NCI-H748 (cell line): ENCODE data around the gene MVK.
A peak's percentile ranks its signal among the peaks of the same experiment; 100 is the strongest.

Experiments used
- DNase-seq: peaks from one replicate; lab custom pipeline; 2025; ENCODE audit not compliant: unreplicated experiment; lab: John Stamatoyannopoulos, UW

MVK gene

DNA sequence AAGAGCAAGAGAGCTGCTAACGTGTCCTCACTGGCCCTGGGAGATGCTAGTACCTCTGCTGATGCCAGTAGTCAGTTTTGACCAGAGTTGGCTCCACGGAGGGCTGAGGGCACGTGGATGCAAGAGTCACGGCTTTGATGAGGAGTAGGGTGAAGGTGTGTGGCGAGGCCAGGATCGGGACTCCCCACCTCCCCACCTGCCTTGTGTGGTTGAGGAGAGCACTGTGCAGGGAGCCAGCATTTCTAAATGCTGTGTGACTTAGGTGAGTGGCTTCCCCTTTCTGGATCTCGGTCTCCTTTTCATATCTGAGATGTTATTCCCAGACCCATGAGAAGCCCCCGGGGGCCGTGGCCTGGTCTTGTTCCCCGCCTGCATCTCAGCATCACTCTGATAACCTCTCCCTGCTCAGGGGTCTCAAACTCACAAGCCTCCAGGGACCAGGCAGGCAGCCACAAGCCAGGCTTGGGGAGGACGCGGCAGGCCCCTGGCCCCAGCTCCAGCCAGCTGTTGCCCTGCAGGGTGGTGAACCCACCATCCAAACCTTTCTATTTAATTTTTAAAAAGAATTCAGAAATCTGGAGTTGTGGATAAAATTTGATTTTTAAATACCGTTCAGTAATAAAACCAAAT, 32.1 kb downstream of the MVK start:
- DNase-seq, result no peak

DNA sequence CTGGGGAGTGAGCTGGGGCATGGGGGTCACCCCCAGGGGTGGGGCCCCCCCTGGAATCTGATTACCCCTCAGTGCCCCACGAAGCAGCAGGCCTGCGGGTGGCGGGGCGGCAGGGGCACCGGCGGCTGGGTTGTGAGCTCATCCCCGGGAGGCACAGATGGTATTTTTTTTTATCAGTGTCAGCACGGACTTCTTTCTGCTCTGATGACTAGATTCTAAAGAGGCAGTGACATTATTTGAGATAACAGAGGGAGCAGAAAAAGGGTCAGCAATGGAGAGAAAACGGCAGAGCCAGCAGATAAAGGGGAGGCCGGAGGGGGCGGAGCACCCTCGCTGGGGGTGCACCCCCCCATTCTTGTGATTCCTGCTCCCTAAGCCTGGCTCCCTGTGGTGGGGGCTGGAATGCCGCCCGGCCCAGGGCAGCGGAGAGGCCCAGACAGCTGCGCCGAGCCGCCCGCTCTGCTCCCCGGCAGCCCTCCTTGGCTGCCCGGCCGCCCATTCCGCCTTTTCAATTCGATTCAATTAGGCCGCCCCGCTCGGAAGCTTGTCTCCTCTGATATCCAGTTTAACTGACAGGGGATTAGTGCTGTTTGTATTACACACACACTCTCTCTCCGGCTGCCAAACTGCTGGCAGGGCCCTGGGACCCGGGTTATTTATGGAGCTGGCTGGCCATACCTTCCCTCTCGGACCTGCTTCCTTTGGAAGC, 32.9 kb downstream of the MVK start:
- no peak for DNase-seq

DNA sequence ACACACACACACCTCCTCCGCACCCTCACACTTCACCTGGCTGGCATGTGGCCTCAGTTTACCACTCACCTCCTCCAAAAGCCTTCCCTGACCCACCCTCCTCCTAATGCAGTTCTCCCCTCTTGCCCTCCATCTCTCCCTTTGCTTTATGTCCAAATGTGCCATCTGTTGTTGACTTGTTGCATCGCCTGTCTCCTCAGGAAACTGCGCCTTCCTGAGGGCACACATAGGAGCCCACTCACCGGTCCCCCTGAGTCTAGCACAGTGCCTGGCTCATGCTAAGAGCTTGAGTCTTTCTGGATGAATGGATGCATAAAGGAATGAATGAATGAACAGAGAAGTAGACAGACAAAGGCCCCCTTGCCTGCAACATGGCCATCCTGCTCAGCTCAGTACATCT, 34.0 kb downstream of the MVK start:
- DNase-seq, result no peak

DNA sequence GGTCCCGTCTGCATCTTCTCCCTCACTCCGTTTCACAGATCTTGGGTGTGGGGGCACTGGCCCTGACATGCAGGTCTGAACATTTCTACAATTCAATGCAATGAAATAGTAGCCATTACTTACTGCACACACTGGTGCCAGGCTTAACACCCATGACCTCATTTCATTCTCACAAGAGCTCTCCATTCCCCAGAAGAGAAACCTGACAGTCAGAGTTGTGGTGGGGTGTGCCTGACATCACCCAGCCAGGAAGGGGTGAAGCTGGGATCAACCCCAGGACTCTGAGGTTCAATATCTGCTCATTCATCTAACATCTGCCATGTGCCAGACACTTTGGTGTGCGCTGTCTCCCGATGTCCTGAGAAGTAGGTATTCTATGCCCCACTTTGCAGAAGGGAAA, 34.7 kb downstream of the MVK start:
- DNase-seq, result no peak

DNA sequence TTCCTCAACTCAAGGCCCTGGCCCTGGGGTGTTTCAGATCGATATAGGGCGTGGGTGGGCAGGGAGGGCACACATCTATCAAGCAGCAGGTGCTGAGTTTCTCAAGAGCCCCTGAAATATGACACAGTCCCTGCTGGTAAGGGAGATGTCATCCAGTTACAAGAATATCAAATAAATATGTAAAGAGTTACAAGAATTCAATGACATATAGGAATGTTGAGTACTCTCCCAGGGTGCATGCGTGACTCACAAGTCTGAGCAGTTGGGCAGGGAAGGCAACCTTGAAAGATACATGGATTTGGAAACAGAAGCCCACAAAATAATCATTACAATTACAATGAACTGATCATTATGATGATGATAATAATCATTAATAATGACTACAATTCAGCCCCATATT, 35.2 kb downstream of the MVK start:
- DNase-seq, result no peak

DNA sequence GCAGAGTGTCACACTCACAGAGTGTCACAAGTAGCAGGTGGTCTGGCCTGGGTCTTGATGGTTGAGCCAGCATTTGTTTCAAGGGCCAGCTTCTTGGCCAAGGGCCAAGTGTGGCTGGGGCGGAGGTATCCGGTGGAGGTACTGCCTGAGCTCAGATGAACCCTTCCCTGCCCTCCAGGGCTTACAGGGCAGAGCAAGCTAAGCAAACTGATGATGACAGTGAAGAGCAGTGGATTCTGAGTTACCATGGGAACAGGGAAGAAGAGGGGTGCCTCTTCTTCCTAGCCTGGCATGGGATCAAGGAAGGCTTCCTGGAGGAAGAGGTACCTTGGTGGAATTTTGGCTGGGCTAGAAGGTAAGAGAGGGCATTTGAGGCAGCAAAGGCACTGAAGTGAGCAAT, 35.7 kb downstream of the MVK start:
- peak; percentile 78 for DNase-seq

DNA sequence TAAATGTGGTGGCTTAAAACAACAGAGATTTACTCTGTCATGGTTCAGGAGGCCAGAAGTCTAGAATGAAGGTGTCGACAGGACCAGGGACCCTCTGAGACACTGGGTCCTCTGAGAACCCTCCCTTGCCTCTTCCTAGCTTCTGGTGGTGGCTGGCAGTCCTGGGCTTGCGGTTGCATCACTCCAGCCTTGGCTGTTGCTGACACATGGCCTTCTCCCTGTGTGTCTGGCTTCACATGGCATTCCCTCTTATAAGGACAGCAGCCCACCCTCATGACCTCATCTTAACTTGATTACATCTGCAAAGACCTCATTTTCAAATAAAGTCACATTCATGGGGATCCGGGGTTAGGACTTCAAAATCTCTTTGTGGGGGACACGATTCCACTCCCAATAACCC, 36.9 kb downstream of the MVK start:
- no peak for DNase-seq

DNA sequence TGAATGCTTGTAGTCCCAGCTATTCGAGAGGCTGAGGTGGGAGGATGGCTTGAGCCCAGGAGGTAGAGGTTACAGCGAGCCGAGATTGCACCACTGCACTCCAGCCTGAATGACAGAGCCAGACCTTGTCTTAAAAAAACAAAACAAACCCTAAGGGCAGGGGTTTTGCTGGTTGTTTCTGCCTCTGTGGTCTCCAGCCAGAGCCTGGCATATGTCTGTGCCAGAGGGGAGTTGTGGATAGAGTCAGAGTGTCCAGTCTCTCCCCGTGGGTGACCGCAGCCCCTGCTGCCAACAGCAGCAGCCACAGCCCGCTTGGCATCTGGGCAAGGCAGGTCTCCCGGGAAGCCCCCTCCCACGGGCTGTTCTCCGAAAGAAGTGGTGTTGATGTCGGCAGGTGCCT, 37.6 kb downstream of the MVK start:
- DNase-seq, result no peak

DNA sequence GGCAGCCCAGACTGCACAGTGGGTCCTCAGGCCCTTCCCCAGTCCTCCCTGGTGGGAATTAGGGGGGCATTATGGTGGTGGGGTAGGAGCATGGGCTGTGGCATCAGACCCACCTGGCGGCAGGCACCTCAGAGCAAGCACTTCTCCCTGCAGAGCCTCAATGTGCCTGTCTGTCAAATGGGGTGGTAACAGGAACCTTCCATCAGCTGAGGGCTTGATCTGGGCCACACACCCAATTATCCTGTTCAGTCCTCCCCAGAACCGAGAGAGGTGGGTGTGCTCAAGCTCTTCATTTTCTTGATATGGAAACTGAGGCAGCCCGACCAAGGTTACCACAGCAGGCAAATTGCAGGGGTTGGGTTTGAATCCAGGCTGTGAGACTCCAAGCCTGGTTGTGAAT, 38.4 kb downstream of the MVK start:
- no peak for DNase-seq

DNA sequence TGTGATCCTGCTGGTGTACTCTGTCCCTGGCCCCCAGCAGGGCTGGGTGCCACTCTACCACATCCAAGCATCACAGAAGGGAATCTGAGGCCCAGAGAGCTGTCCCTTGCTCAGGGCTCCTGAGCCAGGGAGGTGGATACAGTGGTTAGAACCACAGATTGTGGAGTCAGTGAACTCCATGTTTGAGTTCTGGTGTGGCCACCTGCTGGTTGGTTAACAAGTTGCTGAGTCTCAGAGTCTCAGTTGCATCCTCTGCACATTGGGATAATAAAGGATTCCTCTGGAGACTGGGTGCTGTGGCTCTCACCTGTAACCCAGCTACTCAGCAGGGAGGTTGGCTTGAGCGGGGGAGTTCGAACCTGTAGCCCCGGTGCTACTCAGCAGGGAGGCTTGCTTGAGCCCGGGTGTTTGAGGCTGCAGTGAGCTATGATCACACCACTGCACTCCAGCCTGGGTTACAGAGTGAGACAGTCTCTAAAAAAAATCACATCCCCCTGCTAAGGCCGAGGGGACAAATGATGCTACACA, 39.4 kb downstream of the MVK start:
- peak; percentile 24 for DNase-seq

DNA sequence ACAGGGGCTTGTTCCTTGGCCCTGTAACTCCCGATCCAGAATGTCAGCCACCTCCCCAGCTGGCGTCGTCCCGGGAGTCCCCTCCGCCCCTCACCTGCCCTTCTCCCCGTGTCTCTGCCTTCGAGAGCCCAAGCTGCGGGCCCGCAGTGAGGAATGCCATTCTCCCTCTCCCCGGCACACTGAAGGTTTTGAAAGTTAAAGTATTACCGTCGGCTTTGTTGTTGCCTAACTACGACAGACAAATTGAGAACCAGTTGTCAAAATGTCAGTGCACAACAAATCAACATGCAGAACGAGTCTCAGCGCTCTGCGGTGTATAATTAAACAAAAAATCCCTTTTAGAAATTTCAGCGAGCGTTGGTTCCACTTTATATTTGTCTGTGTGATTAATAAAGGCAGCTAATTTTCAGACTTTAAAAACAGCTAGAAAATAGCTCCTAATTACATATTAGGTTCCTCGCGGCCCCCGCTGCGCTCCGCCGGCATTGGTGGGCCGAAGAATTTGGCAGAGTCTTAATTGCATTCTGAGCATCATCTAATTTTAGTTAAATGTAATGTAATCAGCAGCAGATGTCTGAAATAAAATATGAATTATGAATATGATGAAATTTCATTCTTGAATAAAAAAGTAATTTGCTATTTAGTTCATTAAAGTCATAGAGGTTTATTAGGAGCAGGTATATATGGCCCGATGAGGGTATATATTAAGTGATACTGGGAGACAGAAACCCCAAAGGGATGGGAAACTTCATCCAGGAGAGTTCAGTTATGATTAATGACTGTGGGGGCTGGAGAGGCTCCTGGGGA, 40.3 kb downstream of the MVK start:
- peak; percentile 23 for DNase-seq

DNA sequence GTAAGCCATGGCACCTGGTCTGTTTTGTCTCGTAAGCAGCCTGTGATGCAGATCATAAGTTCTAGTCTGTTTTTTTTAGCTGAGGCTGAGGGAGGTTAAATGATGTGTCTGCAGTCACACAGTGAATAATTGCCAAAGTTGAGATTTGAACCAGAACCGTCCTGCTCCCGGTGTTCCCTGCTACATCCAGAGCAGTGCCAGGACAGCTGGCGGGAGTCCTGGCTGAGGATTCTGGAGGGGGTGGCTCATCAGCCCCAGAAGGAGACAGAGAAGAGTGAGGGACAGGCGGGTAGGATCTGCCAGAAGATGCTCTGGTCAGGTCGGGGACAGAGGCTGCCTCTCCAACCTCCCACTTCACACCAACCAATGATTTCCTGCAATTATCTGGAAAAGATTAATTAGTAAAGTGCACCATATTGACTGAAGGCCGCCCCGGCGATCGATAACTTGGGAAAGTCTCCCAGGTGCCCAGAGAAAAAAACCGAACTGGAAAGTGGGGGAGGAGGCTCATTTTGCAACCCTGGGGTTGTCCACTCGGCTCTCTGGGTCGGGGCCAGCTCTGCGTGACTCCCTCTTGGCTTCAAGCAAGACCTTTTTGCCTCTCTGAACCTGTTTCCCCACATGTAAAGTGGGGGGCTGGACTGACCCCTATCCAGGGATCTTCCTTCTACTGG, 42.1 kb downstream of the MVK start:
- DNase-seq, result no peak

DNA sequence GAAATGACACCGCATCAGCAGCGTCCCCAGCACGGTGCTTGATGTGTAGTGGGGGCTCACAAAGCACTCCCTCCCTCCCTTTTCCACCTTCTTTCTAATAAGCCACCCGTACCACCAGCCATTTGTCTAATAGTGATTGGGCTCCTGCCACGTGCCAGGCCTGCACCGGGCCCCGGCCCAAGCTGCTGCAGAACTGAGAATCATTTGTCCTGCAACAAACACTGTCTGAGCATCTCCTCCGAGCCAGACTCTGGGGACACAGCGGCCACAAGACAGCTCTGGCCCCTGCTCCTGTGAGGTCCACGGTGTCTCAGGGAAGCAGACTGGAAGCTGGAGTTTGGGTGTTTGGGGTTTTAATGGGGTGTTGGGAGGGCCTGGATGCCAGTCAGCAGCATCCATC, 43.9 kb downstream of the MVK start:
- no peak for DNase-seq

DNA sequence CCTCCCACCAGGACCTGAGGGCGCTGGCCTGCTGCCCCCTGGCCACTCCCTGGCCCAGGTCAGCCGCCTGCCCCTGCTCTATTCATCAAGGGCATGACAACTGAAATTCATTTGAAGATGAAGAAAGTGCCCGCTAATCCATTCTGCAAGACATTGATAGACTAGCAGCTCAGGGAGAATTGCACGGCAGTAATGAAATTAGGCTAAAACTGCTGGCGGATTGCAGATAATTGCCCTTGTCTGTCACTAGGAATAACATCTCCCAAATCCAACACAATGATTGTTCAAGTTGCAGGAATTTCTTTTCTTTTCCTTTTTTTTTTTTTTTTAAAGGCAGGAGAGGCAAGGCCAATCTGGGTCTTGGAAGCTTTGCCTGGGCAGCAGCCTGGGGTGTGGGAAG, 44.5 kb downstream of the MVK start:
- DNase-seq, result peak; percentile 32

DNA sequence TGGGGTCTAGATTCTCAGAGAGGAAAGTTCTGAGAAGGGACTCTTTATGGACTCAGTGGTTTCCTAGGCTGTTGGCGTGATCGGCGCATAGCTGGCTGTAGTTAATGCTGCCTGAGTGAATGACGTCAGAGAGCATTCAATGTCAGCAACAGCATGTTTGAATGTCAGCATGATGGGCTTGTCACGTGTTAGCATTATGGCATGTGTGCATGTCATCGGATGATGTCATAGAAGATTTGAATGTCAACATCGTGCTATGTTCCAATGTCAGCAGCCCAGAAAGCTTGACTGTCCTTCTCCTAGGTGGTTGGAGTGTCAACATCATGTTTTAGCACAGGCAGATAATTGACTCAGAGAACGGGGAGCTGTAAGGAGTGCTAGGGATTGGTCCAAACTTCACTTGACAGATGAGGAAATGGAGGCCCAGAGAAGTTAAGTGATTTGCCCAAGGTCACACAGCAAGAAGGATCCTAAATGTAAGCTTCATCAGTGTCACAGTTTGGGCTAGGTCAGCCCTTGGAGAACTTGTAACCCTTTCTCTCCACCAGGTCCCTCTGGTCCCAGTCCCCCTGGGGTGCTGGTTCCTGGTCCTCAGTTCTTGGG, 45.5 kb downstream of the MVK start:
- no peak for DNase-seq

DNA sequence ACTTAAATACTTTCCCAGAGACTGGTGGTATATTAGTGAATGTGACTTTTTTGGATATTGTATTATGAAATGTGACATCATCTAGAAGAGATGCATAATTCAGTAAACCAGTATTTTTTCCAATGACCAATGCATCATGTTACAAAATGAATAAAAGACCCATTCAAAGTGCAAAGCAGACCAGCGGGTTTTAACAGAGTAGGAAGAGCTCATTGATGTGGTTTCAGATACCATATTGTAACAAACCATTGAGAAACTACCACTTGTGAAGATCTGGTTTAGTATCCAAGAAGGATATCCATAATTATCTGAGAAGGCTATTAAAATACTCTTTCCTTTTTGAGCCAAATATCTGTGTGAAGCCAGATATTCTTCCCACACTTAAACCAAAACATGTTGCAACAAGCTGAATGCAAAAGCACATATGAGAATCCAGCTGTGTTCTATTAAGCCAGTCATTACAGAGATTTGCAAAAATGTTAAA, 47.7 kb downstream of the MVK start:
- peak; percentile 55 for DNase-seq

DNA sequence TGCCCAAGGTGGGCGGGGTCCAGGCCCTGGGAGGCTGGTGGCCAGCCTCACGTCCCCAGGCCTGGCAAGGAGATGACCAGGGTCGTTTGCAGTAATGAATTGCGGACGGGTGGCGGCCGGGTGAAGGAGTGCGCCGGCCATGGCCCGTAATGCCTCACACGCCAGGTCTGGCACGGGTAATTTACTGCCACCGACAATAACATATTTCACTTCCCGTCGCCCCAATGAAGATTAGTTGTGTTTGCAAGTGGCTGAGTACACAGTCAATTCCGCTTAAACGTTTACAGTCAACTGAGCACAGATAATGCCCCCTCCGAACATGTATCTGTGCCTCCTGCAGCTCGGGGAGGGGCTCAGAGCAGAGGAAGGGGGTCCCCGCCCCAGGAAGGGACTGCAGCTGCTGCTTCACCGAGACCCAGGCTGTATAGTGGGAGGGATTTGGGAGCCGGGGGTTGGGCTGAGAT, 48.3 kb downstream of the MVK start:
- DNase-seq, result peak; percentile 97

DNA sequence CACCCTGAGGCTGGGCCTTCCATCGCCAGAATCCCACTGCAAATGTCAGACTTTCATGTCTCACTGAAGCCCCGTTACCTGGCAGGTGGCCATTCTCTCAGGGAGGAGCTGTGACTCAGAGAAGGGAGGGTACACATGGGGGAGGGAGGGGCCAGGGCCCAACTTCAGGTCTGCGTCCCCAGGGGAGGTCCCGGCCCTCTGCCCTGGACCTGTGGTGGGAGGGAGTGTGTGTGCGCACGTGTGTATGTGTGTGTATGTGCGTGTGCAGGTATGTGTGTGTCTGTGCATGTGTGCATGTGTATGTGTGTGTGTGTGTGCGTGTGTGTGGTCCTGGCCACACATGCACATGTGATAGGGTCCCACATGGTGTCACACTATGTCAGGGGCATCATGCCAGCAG, 50.9 kb downstream of the MVK start:
- no peak for DNase-seq

DNA sequence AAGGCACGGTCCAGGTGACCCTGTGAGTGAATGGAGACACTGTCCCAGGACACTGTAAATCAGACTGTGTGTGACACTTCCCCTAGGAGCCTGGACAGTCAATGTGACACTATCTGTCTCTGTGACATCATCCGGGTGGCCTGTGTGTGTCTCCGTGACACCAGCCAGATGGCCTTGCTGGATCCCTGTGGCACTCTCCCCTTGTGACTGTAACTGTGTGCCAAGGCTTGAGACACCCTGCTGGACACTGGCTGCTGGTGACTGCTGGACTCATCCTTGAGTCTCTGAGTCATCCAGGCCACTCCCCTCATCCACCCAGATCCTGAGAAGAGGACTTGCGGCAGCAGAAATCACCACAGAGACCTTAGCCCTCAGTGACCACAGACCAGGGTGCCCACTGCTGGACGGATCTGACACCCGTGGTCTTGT, 51.6 kb downstream of the MVK start:
- DNase-seq, result no peak

DNA sequence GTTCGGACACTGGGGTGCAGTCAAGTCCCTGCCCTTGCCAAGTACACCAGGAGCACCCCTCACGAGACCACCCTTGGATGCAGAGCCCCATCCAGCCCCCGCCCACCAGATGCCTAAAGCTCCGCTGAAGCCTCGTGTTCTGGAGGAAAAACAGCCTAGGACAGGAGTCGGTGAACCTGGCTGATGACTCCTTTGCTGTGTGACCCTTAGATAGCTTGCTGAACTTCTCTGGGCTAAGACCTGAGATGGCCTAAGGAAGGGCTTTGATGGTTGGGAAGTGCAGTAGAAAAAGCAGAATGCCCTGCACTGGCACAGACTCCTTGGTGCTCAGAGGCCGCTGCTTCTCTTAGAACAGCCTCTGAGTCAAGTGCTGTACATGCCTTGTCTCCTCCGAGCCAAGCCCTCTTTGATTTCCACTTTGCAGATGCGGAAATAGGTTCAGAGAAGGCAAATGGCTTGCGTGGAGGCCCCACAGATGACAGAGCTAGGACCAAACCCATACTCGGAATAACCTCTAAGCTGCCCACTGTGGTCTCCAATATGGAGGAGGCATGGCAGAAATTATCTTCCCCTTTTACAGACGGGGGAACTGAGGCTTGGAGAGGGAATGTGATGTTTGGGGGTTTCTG, 52.3 kb downstream of the MVK start:
- no peak for DNase-seq
